GM12878 (cell line): Measurements from ENCODE around the gene MRPS25. TPM values are rescaled to one million over a fixed set of nuclear protein-coding genes. Genes with fewer than 3 reads are reported as not detected.

ENCODE experiments used
- CEBPB ChIP-seq, 2 experiments: fragments of 150-350 bp in 1 of 2; IDR thresholded peaks; 2 replicates each; pipeline ENCODE4 v1.6.1; 2012 to 2014; ENCODE audit warnings: low read depth in 2 of 2, low read length in 2 of 2, borderline replicate concordance in 1 of 2, inconsistent platforms in 1 of 2
- CHD2 ChIP-seq: IDR thresholded peaks from 2 replicates; pipeline ENCODE4 v1.6.1; 2011; ENCODE audit warnings: low read depth, low read length, improper control_type of control experiment, borderline replicate concordance
- GABPA ChIP-seq: IDR thresholded peaks from 2 replicates; pipeline ENCODE4 v1.6.1; 2014; ENCODE audit warnings: antibody characterized with exemption, low read depth, mild to moderate bottlenecking, inconsistent platforms
- HDAC2 ChIP-seq: fragments of 200-600 bp; sonication (generic); IDR thresholded peaks from 2 replicates; pipeline ENCODE4 v1.6.1; 2017
- JUNB ChIP-seq: IDR thresholded peaks from 2 replicates; pipeline ENCODE4 v1.6.1; 2016; ENCODE audit warnings: antibody characterized with exemption, mild to moderate bottlenecking
- MEF2B ChIP-seq: fragments of 450-650 bp; IDR thresholded peaks from 2 replicates; pipeline ENCODE4 v1.6.1; 2018; ENCODE audit warnings: mild to moderate bottlenecking, moderate library complexity; ENCODE audit not compliant: partially characterized antibody, poor library complexity, severe bottlenecking
- MTA2 ChIP-seq: fragments of 450-650 bp; IDR thresholded peaks from 2 replicates; pipeline ENCODE4 v1.6.1; 2016; ENCODE audit warnings: low read depth, mild to moderate bottlenecking, moderate library complexity
- PAX5 ChIP-seq: IDR thresholded peaks from 2 replicates; pipeline ENCODE4 v1.6.1; 2011; ENCODE audit warnings: low read depth, low read length, borderline replicate concordance
- POLR2AphosphoS2 ChIP-seq: IDR thresholded peaks from 2 replicates; pipeline ENCODE4 v1.6.1; 2011; ENCODE audit warnings: low read depth, mild to moderate bottlenecking, low read length, improper control_type of control experiment, moderate library complexity
- RB1 ChIP-seq: fragments of 450-650 bp; formaldehyde crosslinking; IDR thresholded peaks from 2 replicates; pipeline ENCODE4 v1.6.1; 2017; ENCODE audit warnings: mild to moderate bottlenecking, borderline replicate concordance
- RELA ChIP-seq: fragments of 450-650 bp; IDR thresholded peaks from 2 replicates; pipeline ENCODE4 v1.8.0; 2014; ENCODE audit warnings: borderline replicate concordance; ENCODE audit not compliant: partially characterized antibody
- STAT3 ChIP-seq: IDR thresholded peaks from 2 replicates; pipeline ENCODE4 v1.6.1; 2011; ENCODE audit warnings: low read depth, low read length, improper control_type of control experiment
- TAF1 ChIP-seq: IDR thresholded peaks from 2 replicates; pipeline ENCODE4 v1.6.1; 2011; ENCODE audit warnings: mild to moderate bottlenecking, low read depth, low read length, borderline replicate concordance
- TCF3 ChIP-seq: IDR thresholded peaks from 2 replicates; pipeline ENCODE4 v1.6.1; 2012; ENCODE audit warnings: low read depth, mild to moderate bottlenecking, low read length, borderline replicate concordance; ENCODE audit not compliant: insufficient read depth
- TCF7 ChIP-seq: IDR thresholded peaks from 2 replicates; pipeline ENCODE4 v1.6.1; 2014; ENCODE audit warnings: antibody characterized with exemption, borderline replicate concordance
- YBX1 ChIP-seq: fragments of 450-650 bp; IDR thresholded peaks from 2 replicates; pipeline ENCODE4 v1.6.1; 2016; ENCODE audit warnings: antibody characterized with exemption
- YY1 ChIP-seq: IDR thresholded peaks from 2 replicates; pipeline ENCODE4 v1.6.1; 2011; ENCODE audit warnings: low read depth, mild to moderate bottlenecking, low read length
- ZBED1 ChIP-seq: IDR thresholded peaks from 2 replicates; pipeline ENCODE4 v1.6.1; 2016; ENCODE audit warnings: borderline replicate concordance
- ZSCAN29 ChIP-seq: fragments of 450-650 bp; IDR thresholded peaks from 2 replicates; pipeline ENCODE4 v1.6.1; 2017; ENCODE audit warnings: mild to moderate bottlenecking, moderate library complexity
- polyA plus RNA-seq, 11 experiments: library from polyadenylated mRNA; depleted of rRNA in 4 of 11; unstranded in 6 of 11; stranded (reverse) in 5 of 11; fragments of >200 nt; fragmentation: Nextera tagmentation in 4 of 11; fragmentation: Illumina TruSeq in 1 of 11; extraction: Ambion mirVana in 4 of 11; extraction: Trizol in 1 of 11; gene quantifications; 1 replicate in 1 of 11; 2 replicates in 10 of 11; pipeline versions ENCODE4 v1.2.1 to v1.2.3, GENCODE V29; 2011 to 2016; ENCODE audit warnings: inconsistent platforms in 2 of 11, missing spikeins in 2 of 11, low read depth in 1 of 11
- total RNA-seq, 4 experiments: library from RNA; depleted of rRNA in 3 of 4; stranded (reverse); fragments of >200 nt in 3 of 4; fragmentation: Illumina TruSeq in 1 of 4; extraction: Trizol in 1 of 4; gene quantifications; 2 replicates each; pipeline versions ENCODE4 v1.2.1 to v1.2.3, GENCODE V29; 2013 to 2021
- TF ChIP-seq, protein P1 (sequence below): fragments of 450-650 bp; IDR thresholded peaks from 2 replicates; pipeline ENCODE4 v1.6.1; 2017; ENCODE audit warnings: mild to moderate bottlenecking, low read depth, inconsistent platforms; ENCODE audit not compliant: poor library complexity, severe bottlenecking
- TF ChIP-seq, protein P2 (sequence below): IDR thresholded peaks from 2 replicates; pipeline ENCODE4 v1.6.1; 2011; ENCODE audit warnings: low read depth, low read length, improper control_type of control experiment, borderline replicate concordance
- TF ChIP-seq, protein P3 (sequence below): fragments of 450-650 bp; IDR thresholded peaks from 2 replicates; pipeline ENCODE4 v1.6.1; 2017; ENCODE audit warnings: borderline replicate concordance
- TF ChIP-seq, protein P4 (sequence below): fragments of 450-650 bp; IDR thresholded peaks from 2 replicates; pipeline ENCODE4 v1.6.1; 2016; ENCODE audit warnings: mild to moderate bottlenecking, moderate library complexity, borderline replicate concordance

The MRPS25 gene
- total and polyA plus RNA-seq, 10 of the 15 experiments (the other 5 are each of a cell fraction or from before 2014, with no cell fraction given), result 17.0 to 114 (median 62.2) TPM

DNA sequence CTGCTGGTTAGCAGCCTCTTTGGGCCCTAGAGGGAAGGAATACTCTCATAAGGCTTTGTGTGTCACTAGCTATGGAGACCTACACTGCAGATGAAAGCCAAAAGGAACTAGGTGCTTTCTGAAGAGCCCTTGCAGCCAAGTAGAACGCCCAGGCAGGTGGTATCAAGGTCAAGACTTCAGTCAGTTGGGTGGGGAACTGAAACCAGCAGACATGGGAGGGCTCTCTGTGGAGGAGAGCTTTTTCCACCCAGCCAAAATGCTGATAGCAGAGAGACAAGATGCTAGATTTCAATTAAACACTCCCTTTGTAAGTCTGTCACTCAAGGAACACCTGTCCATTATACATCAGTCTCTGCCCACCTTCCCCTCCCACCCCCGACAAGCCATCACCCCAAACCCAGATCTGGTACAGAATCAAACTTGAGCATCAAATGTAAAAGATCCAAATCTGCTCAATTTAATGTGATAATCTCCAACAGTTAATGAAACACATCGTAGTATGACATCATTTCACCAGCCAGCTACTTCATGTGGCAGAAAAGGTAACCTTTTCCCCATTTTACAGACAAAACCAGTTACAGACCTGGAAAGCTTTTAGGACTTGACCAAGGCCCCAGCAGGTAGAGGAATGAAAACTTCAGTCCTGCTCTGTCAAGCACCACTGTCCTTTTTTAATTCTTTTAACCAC, 14.6 kb downstream of the MRPS25 start (continued):
- TF ChIP-seq GABPA (no peak), MTA2 (peak; percentile 71), YY1 (peak; percentile 57), RELA (no peak), PAX5 (peak; percentile 89; the same call in 1 of the 2 replicates), RB1 (no peak), TCF3 (peak; percentile 74; the same call in 1 of the 2 replicates), STAT3 (no peak), TAF1 (no peak), POLR2AphosphoS2 (no peak), CEBPB (IDR thresholded peaks at IDR 0.05; ENCODE audit: borderline replicate concordance in 1 of 2, low read depth in 2 of 2, low read length in 2 of 2) (no peak), YBX1 (no peak), TCF7 (no peak), CHD2 (peak; percentile 48; the same call in 1 of the 2 replicates), MEF2B (peak; percentile 45), HDAC2 (no peak), ZBED1 (no peak), JUNB (no peak), ZSCAN29 (no peak)
- TF ChIP-seq, protein P1, sequence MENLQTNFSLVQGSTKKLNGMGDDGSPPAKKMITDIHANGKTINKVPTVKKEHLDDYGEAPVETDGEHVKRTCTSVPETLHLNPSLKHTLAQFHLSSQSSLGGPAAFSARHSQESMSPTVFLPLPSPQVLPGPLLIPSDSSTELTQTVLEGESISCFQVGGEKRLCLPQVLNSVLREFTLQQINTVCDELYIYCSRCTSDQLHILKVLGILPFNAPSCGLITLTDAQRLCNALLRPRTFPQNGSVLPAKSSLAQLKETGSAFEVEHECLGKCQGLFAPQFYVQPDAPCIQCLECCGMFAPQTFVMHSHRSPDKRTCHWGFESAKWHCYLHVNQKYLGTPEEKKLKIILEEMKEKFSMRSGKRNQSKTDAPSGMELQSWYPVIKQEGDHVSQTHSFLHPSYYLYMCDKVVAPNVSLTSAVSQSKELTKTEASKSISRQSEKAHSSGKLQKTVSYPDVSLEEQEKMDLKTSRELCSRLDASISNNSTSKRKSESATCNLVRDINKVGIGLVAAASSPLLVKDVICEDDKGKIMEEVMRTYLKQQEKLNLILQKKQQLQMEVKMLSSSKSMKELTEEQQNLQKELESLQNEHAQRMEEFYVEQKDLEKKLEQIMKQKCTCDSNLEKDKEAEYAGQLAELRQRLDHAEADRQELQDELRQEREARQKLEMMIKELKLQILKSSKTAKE, result no peak
- TF ChIP-seq, protein P2, sequence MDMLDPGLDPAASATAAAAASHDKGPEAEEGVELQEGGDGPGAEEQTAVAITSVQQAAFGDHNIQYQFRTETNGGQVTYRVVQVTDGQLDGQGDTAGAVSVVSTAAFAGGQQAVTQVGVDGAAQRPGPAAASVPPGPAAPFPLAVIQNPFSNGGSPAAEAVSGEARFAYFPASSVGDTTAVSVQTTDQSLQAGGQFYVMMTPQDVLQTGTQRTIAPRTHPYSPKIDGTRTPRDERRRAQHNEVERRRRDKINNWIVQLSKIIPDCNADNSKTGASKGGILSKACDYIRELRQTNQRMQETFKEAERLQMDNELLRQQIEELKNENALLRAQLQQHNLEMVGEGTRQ, result no peak
- TF ChIP-seq, protein P3, sequence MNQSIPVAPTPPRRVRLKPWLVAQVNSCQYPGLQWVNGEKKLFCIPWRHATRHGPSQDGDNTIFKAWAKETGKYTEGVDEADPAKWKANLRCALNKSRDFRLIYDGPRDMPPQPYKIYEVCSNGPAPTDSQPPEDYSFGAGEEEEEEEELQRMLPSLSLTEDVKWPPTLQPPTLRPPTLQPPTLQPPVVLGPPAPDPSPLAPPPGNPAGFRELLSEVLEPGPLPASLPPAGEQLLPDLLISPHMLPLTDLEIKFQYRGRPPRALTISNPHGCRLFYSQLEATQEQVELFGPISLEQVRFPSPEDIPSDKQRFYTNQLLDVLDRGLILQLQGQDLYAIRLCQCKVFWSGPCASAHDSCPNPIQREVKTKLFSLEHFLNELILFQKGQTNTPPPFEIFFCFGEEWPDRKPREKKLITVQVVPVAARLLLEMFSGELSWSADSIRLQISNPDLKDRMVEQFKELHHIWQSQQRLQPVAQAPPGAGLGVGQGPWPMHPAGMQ, result no peak
- TF ChIP-seq, protein P4, sequence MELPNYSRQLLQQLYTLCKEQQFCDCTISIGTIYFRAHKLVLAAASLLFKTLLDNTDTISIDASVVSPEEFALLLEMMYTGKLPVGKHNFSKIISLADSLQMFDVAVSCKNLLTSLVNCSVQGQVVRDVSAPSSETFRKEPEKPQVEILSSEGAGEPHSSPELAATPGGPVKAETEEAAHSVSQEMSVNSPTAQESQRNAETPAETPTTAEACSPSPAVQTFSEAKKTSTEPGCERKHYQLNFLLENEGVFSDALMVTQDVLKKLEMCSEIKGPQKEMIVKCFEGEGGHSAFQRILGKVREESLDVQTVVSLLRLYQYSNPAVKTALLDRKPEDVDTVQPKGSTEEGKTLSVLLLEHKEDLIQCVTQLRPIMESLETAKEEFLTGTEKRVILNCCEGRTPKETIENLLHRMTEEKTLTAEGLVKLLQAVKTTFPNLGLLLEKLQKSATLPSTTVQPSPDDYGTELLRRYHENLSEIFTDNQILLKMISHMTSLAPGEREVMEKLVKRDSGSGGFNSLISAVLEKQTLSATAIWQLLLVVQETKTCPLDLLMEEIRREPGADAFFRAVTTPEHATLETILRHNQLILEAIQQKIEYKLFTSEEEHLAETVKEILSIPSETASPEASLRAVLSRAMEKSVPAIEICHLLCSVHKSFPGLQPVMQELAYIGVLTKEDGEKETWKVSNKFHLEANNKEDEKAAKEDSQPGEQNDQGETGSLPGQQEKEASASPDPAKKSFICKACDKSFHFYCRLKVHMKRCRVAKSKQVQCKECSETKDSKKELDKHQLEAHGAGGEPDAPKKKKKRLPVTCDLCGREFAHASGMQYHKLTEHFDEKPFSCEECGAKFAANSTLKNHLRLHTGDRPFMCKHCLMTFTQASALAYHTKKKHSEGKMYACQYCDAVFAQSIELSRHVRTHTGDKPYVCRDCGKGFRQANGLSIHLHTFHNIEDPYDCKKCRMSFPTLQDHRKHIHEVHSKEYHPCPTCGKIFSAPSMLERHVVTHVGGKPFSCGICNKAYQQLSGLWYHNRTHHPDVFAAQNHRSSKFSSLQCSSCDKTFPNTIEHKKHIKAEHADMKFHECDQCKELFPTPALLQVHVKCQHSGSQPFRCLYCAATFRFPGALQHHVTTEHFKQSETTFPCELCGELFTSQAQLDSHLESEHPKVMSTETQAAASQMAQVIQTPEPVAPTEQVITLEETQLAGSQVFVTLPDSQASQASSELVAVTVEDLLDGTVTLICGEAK, result no peak
